Karpas-422 (cell line): ENCODE data around the gene TRAF5. TPM values are rescaled to one million over a fixed set of nuclear protein-coding genes. Genes with fewer than 3 reads are reported as not detected.

Source experiments
- DNase-seq: peaks from one replicate; pipeline ENCODE4 v3.0.0-alpha.2; 2015
- H2AFZ ChIP-seq: fragments of 200-600 bp; sonication (generic); 2 replicates; pipeline ENCODE4 v1.6.1; 2014; ENCODE audit warnings: antibody characterized with exemption, low read length, mixed read lengths
- H3K27ac ChIP-seq: fragments of 200-600 bp; sonication (generic); 2 replicates; pipeline ENCODE4 v1.5.1; 2014; ENCODE audit warnings: mild to moderate bottlenecking, low read length, moderate library complexity
- H3K27me3 ChIP-seq: fragments of 200-600 bp; sonication (generic); 2 replicates; pipeline ENCODE4 v1.6.1; 2014; ENCODE audit warnings: low read length, mixed read lengths
- H3K36me3 ChIP-seq: fragments of 200-600 bp; sonication (generic); 2 replicates; pipeline ENCODE4 v1.6.1; 2014; ENCODE audit warnings: low read length, mixed read lengths; ENCODE audit not compliant: insufficient read depth
- H3K4me1 ChIP-seq: fragments of 200-600 bp; sonication (generic); 2 replicates; pipeline ENCODE4 v1.6.1; 2014; ENCODE audit warnings: mild to moderate bottlenecking, low read length, mixed read lengths
- H3K4me2 ChIP-seq: fragments of 200-600 bp; sonication (generic); 2 replicates; pipeline ENCODE4 v1.6.1; 2014; ENCODE audit warnings: low read length, low read depth, mild to moderate bottlenecking; ENCODE audit not compliant: poor library complexity, severe bottlenecking
- H3K4me3 ChIP-seq: fragments of 200-600 bp; sonication (generic); 2 replicates; pipeline ENCODE4 v1.5.1; 2014; ENCODE audit warnings: mild to moderate bottlenecking, antibody characterized with exemption, low read length, mixed read lengths
- H3K79me2 ChIP-seq: fragments of 200-600 bp; sonication (generic); 2 replicates; pipeline ENCODE4 v1.6.1; 2014; ENCODE audit warnings: mild to moderate bottlenecking, low read length, mixed read lengths
- H3K9ac ChIP-seq: fragments of 200-600 bp; sonication (generic); 2 replicates; pipeline ENCODE4 v1.6.0; 2014; ENCODE audit warnings: low read length
- H3K9me2 ChIP-seq: fragments of 200-600 bp; sonication (generic), shearing (Covaris generic); replicated peaks from 2 replicates; pipeline ENCODE4 v1.6.0; 2014; ENCODE audit warnings: mild to moderate bottlenecking, low read length, moderate library complexity; ENCODE audit not compliant: insufficient read depth
- H3K9me3 ChIP-seq: fragments of 300-700, 200-600 bp; sonication (generic); 2 replicates; pipeline ENCODE4 v1.6.1; 2014; ENCODE audit warnings: low read length, mixed read lengths
- H4K20me1 ChIP-seq: fragments of 200-600 bp; sonication (generic); 2 replicates; pipeline ENCODE4 v1.6.1; 2014; ENCODE audit warnings: mild to moderate bottlenecking, antibody characterized with exemption, low read length, low read depth; ENCODE audit not compliant: insufficient read depth
- total RNA-seq: library from RNA; depleted of rRNA; stranded (reverse); fragments of >200 nt; shearing (Covaris generic); gene quantifications from 2 replicates; pipeline ENCODE4 v1.2.3, GENCODE V29; 2014; ENCODE audit warnings: low replicate concordance

Gene TRAF5
- total RNA-seq, 1 experiment from 2014 or later = 39.7 TPM

DNA sequence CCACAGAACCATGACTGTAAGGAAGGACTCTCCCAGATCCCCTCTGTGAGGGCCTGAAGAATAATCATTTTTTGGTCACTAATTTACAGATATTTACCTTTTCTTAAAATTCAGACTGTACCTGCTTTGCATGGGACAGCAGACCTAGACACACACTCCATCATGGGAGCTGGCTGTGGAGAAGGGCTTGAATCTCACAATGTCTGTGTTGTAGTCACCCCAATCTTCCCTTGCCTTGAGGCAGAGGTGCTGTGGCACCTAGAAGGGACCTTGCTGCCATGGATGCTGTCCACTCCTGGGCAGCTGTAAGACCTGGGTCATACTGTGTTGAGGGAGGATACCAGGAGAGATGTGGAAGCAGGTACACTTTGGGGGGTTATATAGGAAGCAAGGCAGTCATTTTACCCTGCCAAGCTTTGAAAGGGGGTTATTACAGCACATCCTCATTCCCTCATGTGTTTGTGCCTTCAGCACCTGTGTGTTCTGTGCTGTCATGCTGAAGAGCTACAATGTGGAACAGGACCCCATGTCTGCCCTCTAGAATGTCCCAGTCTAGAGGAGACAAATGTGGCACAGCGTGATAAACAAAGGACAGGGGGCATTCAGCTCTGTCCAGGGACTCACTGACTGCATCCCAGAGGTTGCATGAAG lies 27.1 kb downstream of the TRAF5 start:
- DNase-seq = no peak
- Histone ChIP-seq H3K27ac (no peak overlapping the region), H3K9ac (no peak overlapping the region), H3K9me3 (no peaks in the 10 kb centered on the region), H4K20me1 (no peaks in the 10 kb centered on the region), H3K4me2 (no peak overlapping the region), H3K4me1 (peaks cover 4% of the 10 kb centered on the region), H2AFZ (no peak overlapping the region), H3K27me3 (no peaks in the 10 kb centered on the region), H3K4me3 (no peak overlapping the region), H3K36me3 (no peaks in the 10 kb centered on the region), H3K9me2 (no peaks in the 10 kb centered on the region), H3K79me2 (peaks cover 15% of the 10 kb centered on the region)

DNA sequence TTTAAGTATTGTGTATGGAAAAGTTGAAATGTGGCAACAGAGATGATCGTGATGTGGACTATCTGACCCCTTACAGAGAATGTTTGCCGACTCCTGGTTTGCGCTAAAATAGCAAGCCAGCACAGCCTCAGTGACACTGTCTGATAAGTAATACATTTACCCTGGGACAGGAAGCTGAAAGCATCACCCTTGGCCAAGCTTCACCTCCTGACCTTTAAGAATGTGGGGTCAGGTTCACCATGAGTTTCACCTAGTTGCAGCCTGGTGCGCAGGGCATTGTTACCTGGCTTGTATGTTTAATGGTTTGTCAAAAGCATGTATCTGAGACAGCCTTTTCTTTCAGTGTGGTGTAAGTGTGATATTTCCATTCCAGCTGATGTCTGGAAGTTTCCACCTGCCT lies 29.2 kb downstream of the TRAF5 start:
- no peak overlapping the region for H2AFZ ChIP-seq
- no peak overlapping the region for H3K9ac ChIP-seq
- no peaks in the 10 kb centered on the region for H4K20me1 ChIP-seq
- H3K79me2 ChIP-seq = peaks cover 10% of the 10 kb centered on the region
- no peaks in the 10 kb centered on the region for H3K36me3 ChIP-seq
- no peaks in the 10 kb centered on the region for H3K27me3 ChIP-seq
- H3K9me3 ChIP-seq = no peaks in the 10 kb centered on the region
- H3K27ac ChIP-seq = no peak overlapping the region
- no peak overlapping the region for H3K4me3 ChIP-seq
- no peak for DNase-seq
- H3K9me2 ChIP-seq = no peaks in the 10 kb centered on the region
- no peak overlapping the region for H3K4me2 ChIP-seq
- peaks cover 4% of the 10 kb centered on the region for H3K4me1 ChIP-seq

DNA sequence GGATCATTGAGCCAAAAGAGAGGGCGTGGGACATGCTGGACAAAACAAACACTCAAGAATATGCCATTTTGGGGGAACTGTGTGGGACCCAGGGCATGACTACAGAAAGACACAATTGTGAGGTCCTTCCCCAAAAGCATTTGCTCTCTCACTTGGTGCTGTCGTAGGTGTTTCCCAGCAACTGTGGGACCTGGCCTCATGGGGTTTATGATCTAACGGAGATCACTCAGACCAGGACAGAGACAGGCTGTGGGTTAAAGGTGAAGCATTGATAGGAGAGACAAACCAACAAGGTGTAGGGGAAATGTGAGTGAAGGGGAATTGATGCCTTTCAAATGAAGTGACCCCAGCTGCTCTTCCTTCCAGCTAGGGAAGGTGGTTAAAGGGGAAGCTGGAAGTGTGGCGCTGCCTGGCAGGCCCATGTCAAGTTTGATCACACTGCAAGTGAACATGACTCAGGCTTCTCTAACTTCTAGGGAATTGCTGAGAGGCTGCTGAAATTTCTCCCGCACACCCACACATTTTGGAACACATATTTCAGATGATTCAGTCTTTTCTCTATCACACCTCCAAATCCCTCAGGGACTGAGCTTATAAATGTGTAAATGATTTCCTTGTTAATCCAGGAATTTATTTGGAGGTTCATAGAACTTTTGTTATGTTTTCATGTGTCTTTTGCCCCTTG lies 30.2 kb downstream of the TRAF5 start:
- Histone ChIP-seq H3K9me2 (no peaks in the 10 kb centered on the region), H3K79me2 (peaks cover 10% of the 10 kb centered on the region), H3K4me2 (no peak overlapping the region), H3K27ac (no peak overlapping the region), H3K4me3 (no peak overlapping the region), H3K9me3 (no peaks in the 10 kb centered on the region), H3K36me3 (no peaks in the 10 kb centered on the region), H3K4me1 (peaks cover 4% of the 10 kb centered on the region), H2AFZ (no peak overlapping the region), H4K20me1 (no peaks in the 10 kb centered on the region), H3K9ac (no peak overlapping the region), H3K27me3 (no peaks in the 10 kb centered on the region)
- DNase-seq = no peak

DNA sequence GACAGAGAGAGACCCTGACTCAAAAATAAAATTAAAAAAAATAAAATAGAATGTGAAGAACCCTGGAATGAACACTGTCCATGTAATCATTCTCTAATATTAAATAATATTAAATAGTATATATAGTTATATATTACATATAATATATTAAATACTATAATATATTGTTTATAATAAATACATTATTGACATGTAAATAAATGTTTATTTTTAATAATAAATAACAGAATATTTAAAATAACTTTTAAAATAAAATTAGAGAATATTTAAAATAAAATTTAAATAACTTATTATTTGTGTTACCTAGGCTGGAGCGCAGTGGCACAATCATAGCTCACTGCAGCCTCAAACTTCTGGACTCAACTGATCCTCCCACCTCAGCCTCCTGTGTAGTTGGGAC lies 32.1 kb downstream of the TRAF5 start:
- no peak overlapping the region for H3K9ac ChIP-seq
- H3K36me3 ChIP-seq = no peaks in the 10 kb centered on the region
- peaks cover 4% of the 10 kb centered on the region; the same call in 1 of the 2 replicates for H3K79me2 ChIP-seq
- H3K4me3 ChIP-seq = no peak overlapping the region
- H3K27ac ChIP-seq = no peak overlapping the region
- H3K4me1 ChIP-seq = no peaks in the 10 kb centered on the region
- H3K9me3 ChIP-seq = no peaks in the 10 kb centered on the region
- H4K20me1 ChIP-seq = no peaks in the 10 kb centered on the region
- H2AFZ ChIP-seq = no peak overlapping the region
- no peak for DNase-seq
- no peaks in the 10 kb centered on the region for H3K9me2 ChIP-seq
- no peaks in the 10 kb centered on the region for H3K27me3 ChIP-seq
- no peak overlapping the region for H3K4me2 ChIP-seq

DNA sequence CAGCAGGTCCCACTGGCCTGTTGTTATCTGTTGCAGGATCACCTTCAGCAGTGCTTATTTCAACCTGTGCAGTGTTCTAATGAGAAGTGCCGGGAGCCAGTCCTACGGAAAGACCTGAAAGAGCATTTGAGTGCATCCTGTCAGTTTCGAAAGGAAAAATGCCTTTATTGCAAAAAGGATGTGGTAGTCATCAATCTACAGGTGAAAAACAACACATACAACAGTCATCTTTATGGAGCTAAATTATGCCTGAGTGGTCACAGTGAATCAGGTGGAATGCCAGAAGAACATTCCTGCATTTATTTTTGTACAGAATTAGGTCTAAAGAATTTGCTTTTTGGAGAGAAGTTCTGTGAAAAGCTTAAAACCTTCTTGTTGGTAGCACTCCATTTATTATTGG lies 33.2 kb downstream of the TRAF5 start:
- Histone ChIP-seq H3K4me2 (no peak overlapping the region), H3K9ac (no peak overlapping the region), H3K36me3 (no peaks in the 10 kb centered on the region), H3K27ac (no peak overlapping the region), H3K9me3 (no peaks in the 10 kb centered on the region), H3K27me3 (no peaks in the 10 kb centered on the region), H4K20me1 (no peaks in the 10 kb centered on the region), H3K9me2 (no peaks in the 10 kb centered on the region), H3K79me2 (no peaks in the 10 kb centered on the region), H2AFZ (no peak overlapping the region), H3K4me3 (no peak overlapping the region), H3K4me1 (no peaks in the 10 kb centered on the region)
- DNase-seq = no peak

DNA sequence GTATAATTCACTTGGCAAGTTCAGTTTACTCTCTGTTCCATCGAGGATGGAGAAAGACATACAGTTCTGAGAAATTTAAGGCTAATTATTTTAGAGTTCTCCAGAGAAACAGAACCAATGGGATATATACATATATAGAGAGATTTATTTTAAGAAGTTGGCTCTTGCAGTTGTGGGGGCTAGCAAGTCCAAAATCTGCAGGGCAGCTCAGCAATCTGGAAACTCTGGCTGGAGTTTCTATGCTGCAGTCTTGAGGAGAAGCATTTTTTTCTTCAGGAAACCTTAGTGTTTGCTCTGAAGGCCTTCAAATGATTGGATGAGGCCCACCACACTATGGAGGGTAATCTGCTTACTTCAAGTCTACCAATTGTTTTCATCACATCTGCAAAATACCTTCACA lies 34.6 kb downstream of the TRAF5 start:
- no peak overlapping the region for H3K4me3 ChIP-seq
- no peak for DNase-seq
- H3K4me1 ChIP-seq = no peaks in the 10 kb centered on the region
- H3K36me3 ChIP-seq = no peaks in the 10 kb centered on the region
- no peaks in the 10 kb centered on the region for H3K9me3 ChIP-seq
- H3K9me2 ChIP-seq = no peaks in the 10 kb centered on the region
- no peaks in the 10 kb centered on the region for H3K27me3 ChIP-seq
- H3K4me2 ChIP-seq = no peak overlapping the region
- no peak overlapping the region for H3K9ac ChIP-seq
- H3K27ac ChIP-seq = no peak overlapping the region
- no peaks in the 10 kb centered on the region for H4K20me1 ChIP-seq
- no peaks in the 10 kb centered on the region for H3K79me2 ChIP-seq
- H2AFZ ChIP-seq = no peak overlapping the region

DNA sequence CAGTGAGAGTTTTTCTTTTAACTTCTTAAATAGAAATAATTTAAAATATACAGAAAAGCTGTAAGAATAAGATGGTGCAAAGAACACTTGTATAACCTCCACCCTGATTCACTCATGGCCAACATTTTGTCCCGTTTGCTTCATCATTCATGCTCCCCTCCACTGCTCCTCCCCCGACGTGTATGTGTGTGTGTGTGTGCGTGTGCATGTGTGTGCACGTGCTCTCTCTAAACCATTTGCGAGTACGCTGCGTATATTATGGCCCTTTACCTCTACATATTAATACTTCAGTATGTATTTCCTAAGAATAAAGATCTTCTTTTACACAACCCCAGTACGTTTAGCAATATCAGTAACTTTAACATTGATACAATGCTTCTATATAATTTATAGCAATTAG lies 43.0 kb downstream of the TRAF5 start:
- no peak overlapping the region for H3K9ac ChIP-seq
- H3K79me2 ChIP-seq = no peaks in the 10 kb centered on the region
- H3K27me3 ChIP-seq = no peaks in the 10 kb centered on the region
- no peak for DNase-seq
- no peaks in the 10 kb centered on the region for H3K36me3 ChIP-seq
- H2AFZ ChIP-seq = no peak overlapping the region
- H3K4me3 ChIP-seq = no peak overlapping the region
- no peaks in the 10 kb centered on the region for H4K20me1 ChIP-seq
- no peaks in the 10 kb centered on the region for H3K9me3 ChIP-seq
- H3K9me2 ChIP-seq = no peaks in the 10 kb centered on the region
- H3K27ac ChIP-seq = no peak overlapping the region
- H3K4me1 ChIP-seq = 0 out of 2 replicates have a peak, but pooled peaks cover under 1% of the 10 kb centered on the region
- H3K4me2 ChIP-seq = no peak overlapping the region

DNA sequence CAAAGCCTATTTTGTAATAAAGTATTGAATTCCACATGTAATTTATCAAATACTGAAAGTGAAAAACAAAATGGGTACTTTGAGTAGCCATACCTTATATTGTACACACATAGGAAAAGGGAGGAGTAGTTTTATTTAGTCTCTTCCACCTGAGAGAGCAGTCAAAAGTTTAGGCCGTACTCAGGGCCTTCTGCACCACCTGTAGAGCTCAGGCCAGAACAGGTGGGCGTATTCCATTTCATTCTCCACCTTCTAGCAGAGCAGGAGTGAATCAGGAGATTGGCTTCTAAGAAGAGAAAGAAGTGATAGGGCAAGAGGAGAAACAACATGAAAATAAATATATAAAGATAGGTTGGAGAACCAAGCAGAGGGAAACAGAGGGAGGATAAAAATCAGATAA lies 44.0 kb downstream of the TRAF5 start:
- Histone ChIP-seq H4K20me1 (no peaks in the 10 kb centered on the region), H3K4me1 (peaks cover 7% of the 10 kb centered on the region), H3K79me2 (no peaks in the 10 kb centered on the region), H3K36me3 (no peaks in the 10 kb centered on the region), H2AFZ (no peak overlapping the region), H3K9me2 (no peaks in the 10 kb centered on the region), H3K9ac (no peak overlapping the region), H3K9me3 (no peaks in the 10 kb centered on the region), H3K4me2 (no peak overlapping the region), H3K4me3 (no peak overlapping the region), H3K27me3 (no peaks in the 10 kb centered on the region), H3K27ac (no peak overlapping the region)
- no peak for DNase-seq
